Memory B cell (primary cell): ENCODE results near the gene NEDD4.
"Not testable (repeated sequence)": the region's sequence is repeated elsewhere in the genome, so short reads cannot be mapped to it uniquely, and the experiment has no call there.

Source experiments
- ATAC-seq: fragments of 150-1000 bp; cut with Tn5 transposase; 2 replicates; pipeline ENCODE4 v1.10.0; 2021; ENCODE audit warnings: low read depth, mild to moderate bottlenecking, moderate library complexity
- DNase-seq, 2 donors: peaks; one replicate each; pipeline ENCODE4 v3.0.0; 2022; ENCODE audit warnings: low spot score in 2 of 2
- H3K27ac Mint-ChIP-seq: one replicate; pipeline ENCODE4 v1.8.0; 2022; ENCODE audit warnings: mild to moderate bottlenecking, moderate library complexity, mixed read lengths
- H3K27me3 Mint-ChIP-seq: one replicate; pipeline ENCODE4 v1.8.0; 2022; ENCODE audit warnings: mixed read lengths
- H3K36me3 Mint-ChIP-seq: one replicate; pipeline ENCODE4 v1.8.0; 2022; ENCODE audit warnings: mild to moderate bottlenecking, mixed read lengths
- H3K4me1 Mint-ChIP-seq: one replicate; pipeline ENCODE4 v1.8.0; 2022; ENCODE audit warnings: mixed read lengths
- H3K4me3 Mint-ChIP-seq: one replicate; pipeline ENCODE4 v1.8.0; 2022; ENCODE audit warnings: mild to moderate bottlenecking, moderate library complexity, mixed read lengths
- H3K9me3 Mint-ChIP-seq: one replicate; pipeline ENCODE4 v1.8.0; 2022; ENCODE audit warnings: mixed read lengths

Gene NEDD4

GRCh38 chr15:55829826-55830225 is 163.6 kb downstream of the NEDD4 start:
- Mint-ChIP-seq H3K36me3 (no peaks in the 10 kb centered on the region), H3K27ac (no peak overlapping the region), H3K4me3 (no peak overlapping the region), H3K9me3 (no peaks in the 10 kb centered on the region), H3K4me1 (peaks cover 6% of the 10 kb centered on the region), H3K27me3 (peaks cover 5% of the 10 kb centered on the region)
- no peak for ATAC-seq
- no peak for DNase-seq

GRCh38 chr15:55827955-55828354 is 165.5 kb downstream of the NEDD4 start:
- DNase-seq: no peak
- no peaks in the 10 kb centered on the region for H3K36me3 Mint-ChIP-seq
- no peak overlapping the region for H3K27ac Mint-ChIP-seq
- H3K4me3 Mint-ChIP-seq: no peak overlapping the region
- H3K27me3 Mint-ChIP-seq: peaks cover 7% of the 10 kb centered on the region
- no peaks in the 10 kb centered on the region for H3K9me3 Mint-ChIP-seq
- H3K4me1 Mint-ChIP-seq: peaks cover 6% of the 10 kb centered on the region
- no peak for ATAC-seq

GRCh38 chr15:55827204-55827603 is 166.2 kb downstream of the NEDD4 start:
- H3K27ac Mint-ChIP-seq: no peak overlapping the region
- H3K4me1 Mint-ChIP-seq: peaks cover 6% of the 10 kb centered on the region
- no peak overlapping the region for H3K4me3 Mint-ChIP-seq
- DNase-seq (no peak), ATAC-seq (no peak)
- H3K27me3 Mint-ChIP-seq: peaks cover 7% of the 10 kb centered on the region
- no peaks in the 10 kb centered on the region for H3K9me3 Mint-ChIP-seq
- no peaks in the 10 kb centered on the region for H3K36me3 Mint-ChIP-seq

GRCh38 chr15:55824857-55825613 is 168.4 kb downstream of the NEDD4 start:
- no peak overlapping the region for H3K27ac Mint-ChIP-seq
- peaks cover 10% of the 10 kb centered on the region for H3K27me3 Mint-ChIP-seq
- no peak overlapping the region for H3K4me3 Mint-ChIP-seq
- no peaks in the 10 kb centered on the region for H3K36me3 Mint-ChIP-seq
- no peaks in the 10 kb centered on the region for H3K9me3 Mint-ChIP-seq
- no peak for ATAC-seq
- no peak for DNase-seq
- H3K4me1 Mint-ChIP-seq: peaks cover 4% of the 10 kb centered on the region

- no peak overlapping the region for H3K4me3 Mint-ChIP-seq
- no peaks in the 10 kb centered on the region for H3K4me1 Mint-ChIP-seq
- ATAC-seq (no peak), DNase-seq (no peak)
- H3K36me3 Mint-ChIP-seq: no peaks in the 10 kb centered on the region
- no peaks in the 10 kb centered on the region for H3K9me3 Mint-ChIP-seq
- H3K27me3 Mint-ChIP-seq: peaks cover 10% of the 10 kb centered on the region
- H3K27ac Mint-ChIP-seq: no peak overlapping the region
These were observed 169.6 kb downstream of the NEDD4 start for GRCh38 chr15:55823699-55824340.

- DNase-seq (no peak), ATAC-seq (no peak)
- Mint-ChIP-seq H3K36me3 (no peaks in the 10 kb centered on the region), H3K27me3 (peaks cover 8% of the 10 kb centered on the region), H3K4me1 (no peaks in the 10 kb centered on the region), H3K4me3 (no peak overlapping the region), H3K9me3 (no peaks in the 10 kb centered on the region), H3K27ac (no peak overlapping the region)
These were observed 170.2 kb downstream of the NEDD4 start for GRCh38 chr15:55823191-55823670.

- H3K27me3 Mint-ChIP-seq, H3K9me3 Mint-ChIP-seq, H3K36me3 Mint-ChIP-seq, H3K27ac Mint-ChIP-seq, H3K4me3 Mint-ChIP-seq, ATAC-seq, H3K4me1 Mint-ChIP-seq, DNase-seq: not testable (repeated sequence)
These were observed 171.7 kb downstream of the NEDD4 start for GRCh38 chr15:55821740-55822139.

GRCh38 chr15:55820043-55820442 is 173.4 kb downstream of the NEDD4 start:
- Mint-ChIP-seq H3K27me3 (peaks cover 5% of the 10 kb centered on the region), H3K36me3 (no peaks in the 10 kb centered on the region), H3K9me3 (no peaks in the 10 kb centered on the region), H3K4me1 (no peaks in the 10 kb centered on the region), H3K27ac (no peak overlapping the region), H3K4me3 (no peak overlapping the region)
- no peak for DNase-seq
- ATAC-seq: no peak

GRCh38 chr15:55819397-55820034 is 173.9 kb downstream of the NEDD4 start:
- Mint-ChIP-seq H3K36me3 (no peaks in the 10 kb centered on the region), H3K27ac (no peak overlapping the region), H3K4me1 (no peaks in the 10 kb centered on the region), H3K4me3 (no peak overlapping the region), H3K9me3 (no peaks in the 10 kb centered on the region), H3K27me3 (peaks cover 5% of the 10 kb centered on the region)
- DNase-seq (no peak), ATAC-seq (no peak)

- no peaks in the 10 kb centered on the region for H3K4me1 Mint-ChIP-seq
- DNase-seq: no peak
These were observed 177.4 kb downstream of the NEDD4 start for GRCh38 chr15:55816017-55816416.

GRCh38 chr15:55802600-55803376 is 190.6 kb downstream of the NEDD4 start:
- Mint-ChIP-seq H3K36me3 (no peaks in the 10 kb centered on the region), H3K4me1 (no peaks in the 10 kb centered on the region), H3K4me3 (no peak overlapping the region), H3K9me3 (no peaks in the 10 kb centered on the region), H3K27me3 (peaks cover 6% of the 10 kb centered on the region), H3K27ac (no peak overlapping the region)
- ATAC-seq (no peak), DNase-seq (no peak)

More at GRCh38 chr15:55816017-55816416, 177.4 kb downstream of the NEDD4 start:
- no peaks in the 10 kb centered on the region for H3K36me3 Mint-ChIP-seq
- H3K4me3 Mint-ChIP-seq: no peak overlapping the region
- peaks cover 6% of the 10 kb centered on the region for H3K27me3 Mint-ChIP-seq
- ATAC-seq: no peak
- no peak overlapping the region for H3K27ac Mint-ChIP-seq
- no peaks in the 10 kb centered on the region for H3K9me3 Mint-ChIP-seq

- no peaks in the 10 kb centered on the region for H3K36me3 Mint-ChIP-seq
- no peaks in the 10 kb centered on the region for H3K4me1 Mint-ChIP-seq
- no peak overlapping the region for H3K27ac Mint-ChIP-seq
- no peaks in the 10 kb centered on the region for H3K9me3 Mint-ChIP-seq
- H3K4me3 Mint-ChIP-seq: no peak overlapping the region
- no peak for ATAC-seq
- H3K27me3 Mint-ChIP-seq: peaks cover 12% of the 10 kb centered on the region
- DNase-seq: no peak
These were observed 193.2 kb downstream of the NEDD4 start for GRCh38 chr15:55800216-55800615.

GRCh38 chr15:55799291-55800212 is 193.9 kb downstream of the NEDD4 start:
- Mint-ChIP-seq H3K9me3 (peaks cover 3% of the 10 kb centered on the region), H3K36me3 (no peaks in the 10 kb centered on the region), H3K4me1 (no peaks in the 10 kb centered on the region), H3K27me3 (peaks cover 9% of the 10 kb centered on the region), H3K4me3 (no peak overlapping the region), H3K27ac (no peak overlapping the region)
- no peak for ATAC-seq
- DNase-seq: no peak
